GM23338 (cell line): ENCODE data around the gene MYMX.
A peak's percentile ranks its signal among the peaks of the same experiment; 100 is the strongest.

Experiments used
- CREB1 ChIP-seq: fragments of 250-450 bp; sonication (Bioruptor Pico); IDR thresholded peaks from 2 replicates; pipeline ENCODE4 v1.5.0; 2020; ENCODE audit warnings: low read depth, mild to moderate bottlenecking, moderate library complexity
- EZH2 ChIP-seq: fragments of 200-600 bp; sonication (generic); IDR thresholded peaks from one replicate; pipeline ENCODE4 v1.8.0; 2017; ENCODE audit warnings: antibody characterized with exemption, mild to moderate bottlenecking, low read depth; ENCODE audit not compliant: unreplicated experiment
- EZH2phosphoT487 ChIP-seq: fragments of 200-600 bp; sonication (generic); IDR thresholded peaks from one replicate; pipeline ENCODE4 v1.8.1; 2018; ENCODE audit warnings: antibody characterized with exemption; ENCODE audit not compliant: unreplicated experiment
- NANOG ChIP-seq: IDR thresholded peaks from 2 replicates; pipeline ENCODE4 v1.6.1; 2016; ENCODE audit warnings: antibody characterized with exemption, borderline replicate concordance
- POLR2AphosphoS5 ChIP-seq: IDR thresholded peaks from 2 replicates; pipeline ENCODE4 v1.6.1; 2016; ENCODE audit warnings: antibody characterized with exemption, low read depth
- ZNF331 ChIP-seq: fragments of 250-450 bp; sonication (Bioruptor Pico); IDR thresholded peaks from 2 replicates; pipeline ENCODE4 v1.5.0; 2020; ENCODE audit warnings: low read depth, mild to moderate bottlenecking, moderate library complexity
- TF ChIP-seq, protein P1 (sequence below), 2 experiments: fragments of 200-600 bp in 1 of 2; sonication (generic) in 1 of 2; conservative IDR thresholded peaks; 2 replicates each; pipeline versions ENCODE4 v1.5.1 to v1.6.1; 2016 to 2017; ENCODE audit warnings: antibody characterized with exemption in 2 of 2, low read depth in 2 of 2, mild to moderate bottlenecking in 2 of 2, moderate library complexity in 1 of 2
- TF ChIP-seq, protein P2 (sequence below): fragments of 250-450 bp; sonication (Bioruptor Pico); IDR thresholded peaks from 2 replicates; pipeline ENCODE4 v1.5.0; 2020; ENCODE audit warnings: mild to moderate bottlenecking, moderate library complexity
- TF ChIP-seq, protein P3 (sequence below): IDR thresholded peaks from one replicate; pipeline ENCODE4 v1.6.1; 2018; ENCODE audit warnings: antibody characterized with exemption; ENCODE audit not compliant: unreplicated experiment
- TF ChIP-seq, protein P4 (sequence below): IDR thresholded peaks from 2 replicates; pipeline ENCODE4 v1.6.1; 2016; ENCODE audit warnings: antibody characterized with exemption

DNA sequence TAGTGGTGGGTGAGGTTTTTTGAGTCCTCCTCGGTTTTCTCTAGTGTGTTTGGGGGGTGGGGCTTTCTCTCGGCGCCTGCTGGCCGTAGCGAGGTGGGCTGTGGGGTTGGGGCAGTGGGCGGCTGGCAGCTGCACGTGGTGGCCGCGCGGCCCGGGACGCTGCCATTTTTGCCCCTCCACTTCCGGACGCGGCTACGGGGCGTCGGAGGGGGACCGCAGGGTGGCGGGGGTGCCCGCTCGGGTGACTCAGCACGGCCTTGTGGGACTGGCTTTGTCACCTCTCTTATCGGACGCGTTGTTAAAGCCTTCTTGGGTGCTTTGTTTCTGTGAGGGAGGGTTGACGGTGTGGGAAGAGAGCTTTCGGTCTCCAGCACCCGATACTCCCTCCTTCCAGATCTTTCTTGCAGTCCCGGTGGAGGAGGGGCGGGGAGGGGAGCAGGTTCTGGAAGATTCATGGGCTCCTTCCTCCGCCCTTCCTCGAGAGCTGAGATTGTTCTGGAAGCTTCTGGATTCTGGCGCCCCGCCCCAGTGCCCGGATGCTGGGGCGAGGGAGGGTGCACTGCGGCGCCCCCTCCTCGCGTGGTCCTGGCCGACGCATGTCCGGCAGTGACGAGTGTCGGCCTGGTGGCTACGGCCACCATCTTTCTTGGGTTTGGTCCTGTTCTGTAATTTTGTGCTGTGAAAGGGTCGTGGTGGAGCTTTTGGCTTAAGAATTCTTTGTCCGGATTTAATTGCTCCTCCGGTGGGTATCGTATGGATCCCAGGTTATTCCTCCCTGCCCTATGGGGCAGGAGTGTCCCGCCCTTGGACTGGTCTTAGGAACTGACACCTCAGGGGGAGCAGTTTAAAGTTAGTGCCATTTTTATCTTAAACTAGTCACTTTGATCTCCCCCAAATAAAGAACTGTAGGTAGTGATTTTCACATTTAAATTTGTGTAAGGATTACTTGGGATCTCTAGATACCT is 30.9 kb downstream of the MYMX start:
- TF ChIP-seq, protein P1, sequence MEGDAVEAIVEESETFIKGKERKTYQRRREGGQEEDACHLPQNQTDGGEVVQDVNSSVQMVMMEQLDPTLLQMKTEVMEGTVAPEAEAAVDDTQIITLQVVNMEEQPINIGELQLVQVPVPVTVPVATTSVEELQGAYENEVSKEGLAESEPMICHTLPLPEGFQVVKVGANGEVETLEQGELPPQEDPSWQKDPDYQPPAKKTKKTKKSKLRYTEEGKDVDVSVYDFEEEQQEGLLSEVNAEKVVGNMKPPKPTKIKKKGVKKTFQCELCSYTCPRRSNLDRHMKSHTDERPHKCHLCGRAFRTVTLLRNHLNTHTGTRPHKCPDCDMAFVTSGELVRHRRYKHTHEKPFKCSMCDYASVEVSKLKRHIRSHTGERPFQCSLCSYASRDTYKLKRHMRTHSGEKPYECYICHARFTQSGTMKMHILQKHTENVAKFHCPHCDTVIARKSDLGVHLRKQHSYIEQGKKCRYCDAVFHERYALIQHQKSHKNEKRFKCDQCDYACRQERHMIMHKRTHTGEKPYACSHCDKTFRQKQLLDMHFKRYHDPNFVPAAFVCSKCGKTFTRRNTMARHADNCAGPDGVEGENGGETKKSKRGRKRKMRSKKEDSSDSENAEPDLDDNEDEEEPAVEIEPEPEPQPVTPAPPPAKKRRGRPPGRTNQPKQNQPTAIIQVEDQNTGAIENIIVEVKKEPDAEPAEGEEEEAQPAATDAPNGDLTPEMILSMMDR (conservative IDR thresholded peaks at IDR 0.05; ENCODE audit: low read depth in 2 of 2) = no peak
- peak; percentile 5; the same call in 1 of the 2 replicates for TF ChIP-seq POLR2AphosphoS5
- TF ChIP-seq EZH2 = no peak
- TF ChIP-seq ZNF331 (CRISPR knock-in tag) = no peak
- TF ChIP-seq EZH2phosphoT487 = no peak
- TF ChIP-seq, protein P2, sequence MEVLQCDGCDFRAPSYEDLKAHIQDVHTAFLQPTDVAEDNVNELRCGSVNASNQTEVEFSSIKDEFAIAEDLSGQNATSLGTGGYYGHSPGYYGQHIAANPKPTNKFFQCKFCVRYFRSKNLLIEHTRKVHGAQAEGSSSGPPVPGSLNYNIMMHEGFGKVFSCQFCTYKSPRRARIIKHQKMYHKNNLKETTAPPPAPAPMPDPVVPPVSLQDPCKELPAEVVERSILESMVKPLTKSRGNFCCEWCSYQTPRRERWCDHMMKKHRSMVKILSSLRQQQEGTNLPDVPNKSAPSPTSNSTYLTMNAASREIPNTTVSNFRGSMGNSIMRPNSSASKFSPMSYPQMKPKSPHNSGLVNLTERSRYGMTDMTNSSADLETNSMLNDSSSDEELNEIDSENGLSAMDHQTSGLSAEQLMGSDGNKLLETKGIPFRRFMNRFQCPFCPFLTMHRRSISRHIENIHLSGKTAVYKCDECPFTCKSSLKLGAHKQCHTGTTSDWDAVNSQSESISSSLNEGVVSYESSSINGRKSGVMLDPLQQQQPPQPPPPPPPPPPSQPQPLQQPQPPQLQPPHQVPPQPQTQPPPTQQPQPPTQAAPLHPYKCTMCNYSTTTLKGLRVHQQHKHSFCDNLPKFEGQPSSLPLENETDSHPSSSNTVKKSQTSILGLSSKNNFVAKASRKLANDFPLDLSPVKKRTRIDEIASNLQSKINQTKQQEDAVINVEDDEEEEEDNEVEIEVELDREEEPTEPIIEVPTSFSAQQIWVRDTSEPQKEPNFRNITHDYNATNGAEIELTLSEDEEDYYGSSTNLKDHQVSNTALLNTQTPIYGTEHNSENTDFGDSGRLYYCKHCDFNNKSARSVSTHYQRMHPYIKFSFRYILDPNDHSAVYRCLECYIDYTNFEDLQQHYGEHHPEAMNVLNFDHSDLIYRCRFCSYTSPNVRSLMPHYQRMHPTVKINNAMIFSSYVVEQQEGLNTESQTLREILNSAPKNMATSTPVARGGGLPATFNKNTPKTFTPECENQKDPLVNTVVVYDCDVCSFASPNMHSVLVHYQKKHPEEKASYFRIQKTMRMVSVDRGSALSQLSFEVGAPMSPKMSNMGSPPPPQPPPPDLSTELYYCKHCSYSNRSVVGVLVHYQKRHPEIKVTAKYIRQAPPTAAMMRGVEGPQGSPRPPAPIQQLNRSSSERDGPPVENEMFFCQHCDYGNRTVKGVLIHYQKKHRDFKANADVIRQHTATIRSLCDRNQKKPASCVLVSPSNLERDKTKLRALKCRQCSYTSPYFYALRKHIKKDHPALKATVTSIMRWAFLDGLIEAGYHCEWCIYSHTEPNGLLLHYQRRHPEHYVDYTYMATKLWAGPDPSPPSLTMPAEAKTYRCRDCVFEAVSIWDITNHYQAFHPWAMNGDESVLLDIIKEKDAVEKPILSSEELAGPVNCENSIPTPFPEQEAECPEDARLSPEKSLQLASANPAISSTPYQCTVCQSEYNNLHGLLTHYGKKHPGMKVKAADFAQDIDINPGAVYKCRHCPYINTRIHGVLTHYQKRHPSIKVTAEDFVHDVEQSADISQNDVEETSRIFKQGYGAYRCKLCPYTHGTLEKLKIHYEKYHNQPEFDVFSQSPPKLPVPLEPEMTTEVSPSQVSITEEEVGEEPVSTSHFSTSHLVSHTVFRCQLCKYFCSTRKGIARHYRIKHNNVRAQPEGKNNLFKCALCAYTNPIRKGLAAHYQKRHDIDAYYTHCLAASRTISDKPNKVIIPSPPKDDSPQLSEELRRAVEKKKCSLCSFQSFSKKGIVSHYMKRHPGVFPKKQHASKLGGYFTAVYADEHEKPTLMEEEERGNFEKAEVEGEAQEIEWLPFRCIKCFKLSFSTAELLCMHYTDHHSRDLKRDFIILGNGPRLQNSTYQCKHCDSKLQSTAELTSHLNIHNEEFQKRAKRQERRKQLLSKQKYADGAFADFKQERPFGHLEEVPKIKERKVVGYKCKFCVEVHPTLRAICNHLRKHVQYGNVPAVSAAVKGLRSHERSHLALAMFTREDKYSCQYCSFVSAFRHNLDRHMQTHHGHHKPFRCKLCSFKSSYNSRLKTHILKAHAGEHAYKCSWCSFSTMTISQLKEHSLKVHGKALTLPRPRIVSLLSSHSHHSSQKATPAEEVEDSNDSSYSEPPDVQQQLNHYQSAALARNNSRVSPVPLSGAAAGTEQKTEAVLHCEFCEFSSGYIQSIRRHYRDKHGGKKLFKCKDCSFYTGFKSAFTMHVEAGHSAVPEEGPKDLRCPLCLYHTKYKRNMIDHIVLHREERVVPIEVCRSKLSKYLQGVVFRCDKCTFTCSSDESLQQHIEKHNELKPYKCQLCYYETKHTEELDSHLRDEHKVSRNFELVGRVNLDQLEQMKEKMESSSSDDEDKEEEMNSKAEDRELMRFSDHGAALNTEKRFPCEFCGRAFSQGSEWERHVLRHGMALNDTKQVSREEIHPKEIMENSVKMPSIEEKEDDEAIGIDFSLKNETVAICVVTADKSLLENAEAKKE (CRISPR knock-in tag) = no peak
- TF ChIP-seq, protein P3, sequence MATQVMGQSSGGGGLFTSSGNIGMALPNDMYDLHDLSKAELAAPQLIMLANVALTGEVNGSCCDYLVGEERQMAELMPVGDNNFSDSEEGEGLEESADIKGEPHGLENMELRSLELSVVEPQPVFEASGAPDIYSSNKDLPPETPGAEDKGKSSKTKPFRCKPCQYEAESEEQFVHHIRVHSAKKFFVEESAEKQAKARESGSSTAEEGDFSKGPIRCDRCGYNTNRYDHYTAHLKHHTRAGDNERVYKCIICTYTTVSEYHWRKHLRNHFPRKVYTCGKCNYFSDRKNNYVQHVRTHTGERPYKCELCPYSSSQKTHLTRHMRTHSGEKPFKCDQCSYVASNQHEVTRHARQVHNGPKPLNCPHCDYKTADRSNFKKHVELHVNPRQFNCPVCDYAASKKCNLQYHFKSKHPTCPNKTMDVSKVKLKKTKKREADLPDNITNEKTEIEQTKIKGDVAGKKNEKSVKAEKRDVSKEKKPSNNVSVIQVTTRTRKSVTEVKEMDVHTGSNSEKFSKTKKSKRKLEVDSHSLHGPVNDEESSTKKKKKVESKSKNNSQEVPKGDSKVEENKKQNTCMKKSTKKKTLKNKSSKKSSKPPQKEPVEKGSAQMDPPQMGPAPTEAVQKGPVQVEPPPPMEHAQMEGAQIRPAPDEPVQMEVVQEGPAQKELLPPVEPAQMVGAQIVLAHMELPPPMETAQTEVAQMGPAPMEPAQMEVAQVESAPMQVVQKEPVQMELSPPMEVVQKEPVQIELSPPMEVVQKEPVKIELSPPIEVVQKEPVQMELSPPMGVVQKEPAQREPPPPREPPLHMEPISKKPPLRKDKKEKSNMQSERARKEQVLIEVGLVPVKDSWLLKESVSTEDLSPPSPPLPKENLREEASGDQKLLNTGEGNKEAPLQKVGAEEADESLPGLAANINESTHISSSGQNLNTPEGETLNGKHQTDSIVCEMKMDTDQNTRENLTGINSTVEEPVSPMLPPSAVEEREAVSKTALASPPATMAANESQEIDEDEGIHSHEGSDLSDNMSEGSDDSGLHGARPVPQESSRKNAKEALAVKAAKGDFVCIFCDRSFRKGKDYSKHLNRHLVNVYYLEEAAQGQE = no peak
- TF ChIP-seq NANOG = no peak
- TF ChIP-seq, protein P4, sequence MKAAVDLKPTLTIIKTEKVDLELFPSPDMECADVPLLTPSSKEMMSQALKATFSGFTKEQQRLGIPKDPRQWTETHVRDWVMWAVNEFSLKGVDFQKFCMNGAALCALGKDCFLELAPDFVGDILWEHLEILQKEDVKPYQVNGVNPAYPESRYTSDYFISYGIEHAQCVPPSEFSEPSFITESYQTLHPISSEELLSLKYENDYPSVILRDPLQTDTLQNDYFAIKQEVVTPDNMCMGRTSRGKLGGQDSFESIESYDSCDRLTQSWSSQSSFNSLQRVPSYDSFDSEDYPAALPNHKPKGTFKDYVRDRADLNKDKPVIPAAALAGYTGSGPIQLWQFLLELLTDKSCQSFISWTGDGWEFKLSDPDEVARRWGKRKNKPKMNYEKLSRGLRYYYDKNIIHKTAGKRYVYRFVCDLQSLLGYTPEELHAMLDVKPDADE = no peak; the same call in 1 of the 2 replicates
- TF ChIP-seq CREB1 (CRISPR knock-in tag) = peak; percentile 36; the same call in 1 of the 2 replicates
